DOHH2 (cell line): ENCODE data around the gene TBC1D24.
"Not testable (repeated sequence)": the region's sequence is repeated elsewhere in the genome, so short reads cannot be mapped to it uniquely, and the experiment has no call there.

Experiments used
- H3F3A ChIP-seq: fragments of 200-600 bp; sonication (generic), shearing (Covaris generic); 2 replicates; pipeline ENCODE4 v1.6.0; 2016; ENCODE audit warnings: antibody characterized with exemption, mild to moderate bottlenecking; ENCODE audit not compliant: control insufficient read depth, insufficient read depth
- H3K27ac ChIP-seq: fragments of 200-600 bp; sonication (generic); 2 replicates; pipeline ENCODE4 v1.5.1; 2014; ENCODE audit warnings: low read depth, mild to moderate bottlenecking, low read length, moderate library complexity
- H3K27me3 ChIP-seq: fragments of 200-600 bp; sonication (generic); 2 replicates; pipeline ENCODE4 v1.6.1; 2014; ENCODE audit warnings: mild to moderate bottlenecking, low read length, mixed read lengths; ENCODE audit not compliant: control insufficient read depth
- H3K36me3 ChIP-seq: fragments of 200-600 bp; sonication (generic); 2 replicates; pipeline ENCODE4 v1.6.1; 2014; ENCODE audit warnings: mild to moderate bottlenecking, low read length, moderate library complexity, mixed read lengths; ENCODE audit not compliant: control insufficient read depth
- H3K4me1 ChIP-seq: fragments of 200-600 bp; sonication (generic); 2 replicates; pipeline ENCODE4 v1.6.1; 2014; ENCODE audit warnings: mild to moderate bottlenecking, low read length, mixed read lengths; ENCODE audit not compliant: control insufficient read depth
- H3K4me2 ChIP-seq: fragments of 200-600 bp; sonication (generic); 2 replicates; pipeline ENCODE4 v1.6.0; 2014; ENCODE audit warnings: mild to moderate bottlenecking, low read length, moderate library complexity
- H3K4me3 ChIP-seq: fragments of 200-600 bp; sonication (generic); 2 replicates; pipeline ENCODE4 v1.5.1; 2014; ENCODE audit warnings: mild to moderate bottlenecking, low read length, mixed read lengths
- H3K79me2 ChIP-seq: fragments of 200-600 bp; sonication (generic); 2 replicates; pipeline ENCODE4 v1.6.1; 2014; ENCODE audit warnings: mild to moderate bottlenecking, low read length, mixed read lengths; ENCODE audit not compliant: control insufficient read depth
- H3K9me2 ChIP-seq: fragments of 200-600 bp; sonication (generic); replicated peaks from 2 replicates; pipeline ENCODE4 v1.6.1; 2014; ENCODE audit warnings: mild to moderate bottlenecking, low read length, mixed read lengths; ENCODE audit not compliant: control insufficient read depth
- H3K9me3 ChIP-seq: fragments of 200-600 bp; sonication (generic); 2 replicates; pipeline ENCODE4 v1.6.1; 2014; ENCODE audit warnings: antibody characterized with exemption, low read length, mixed read lengths; ENCODE audit not compliant: control insufficient read depth, insufficient read depth
- H4K20me1 ChIP-seq: fragments of 200-600 bp; sonication (generic); 2 replicates; pipeline ENCODE4 v1.6.0; 2014; ENCODE audit warnings: low read depth, mild to moderate bottlenecking, antibody characterized with exemption, low read length, moderate library complexity; ENCODE audit not compliant: control insufficient read depth, insufficient read depth
- TF ChIP-seq, protein P1 (sequence below): fragments of 200-600 bp; sonication (generic); IDR thresholded peaks from one replicate; pipeline ENCODE4 v1.5.1; 2014; ENCODE audit warnings: antibody characterized with exemption, mild to moderate bottlenecking, low read depth, low read length; ENCODE audit not compliant: poor library complexity, severe bottlenecking

TBC1D24 gene

DNA sequence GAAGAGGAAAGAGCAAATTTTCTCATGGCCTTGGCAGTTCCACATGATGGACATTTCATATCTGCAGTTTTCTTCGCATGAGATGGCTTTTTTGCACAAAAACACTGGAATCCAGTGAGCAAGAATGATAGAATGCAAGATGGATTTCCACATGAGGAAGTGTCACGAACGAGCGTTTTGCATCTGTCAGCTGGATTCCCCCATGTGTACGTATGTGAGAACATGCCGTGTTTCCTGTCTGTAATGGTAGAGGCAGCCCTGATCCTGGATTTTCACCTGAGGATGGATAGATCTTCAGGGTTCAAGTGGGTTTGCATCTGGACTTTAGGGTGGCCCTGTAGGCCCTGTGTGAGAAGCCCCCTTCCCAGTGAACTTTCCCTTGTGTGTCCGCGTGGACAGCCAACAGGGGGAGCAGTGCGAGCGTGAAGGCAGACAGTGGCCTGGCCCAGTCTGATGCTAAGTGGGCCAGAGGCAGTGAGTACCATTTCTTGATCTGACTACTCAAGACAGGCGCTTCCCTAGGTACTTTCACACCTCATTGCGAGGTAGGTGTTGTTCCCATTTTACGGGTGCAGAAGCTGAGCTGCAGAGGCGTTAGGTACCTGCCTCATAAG lies 65.0 kb downstream of the TBC1D24 start:
- not testable (repeated sequence) for H3F3A ChIP-seq, H3K27me3 ChIP-seq, H3K27ac ChIP-seq, H3K9me3 ChIP-seq, H4K20me1 ChIP-seq, H3K9me2 ChIP-seq
- Histone ChIP-seq H3K36me3 (peaks cover 17% of the 10 kb centered on the region), H3K4me2 (peak overlapping the region; percentile 76), H3K79me2 (peaks cover 53% of the 10 kb centered on the region), H3K4me3 (peak overlapping the region; percentile 75), H3K4me1 (peaks cover 35% of the 10 kb centered on the region)
- TF ChIP-seq, protein P1, sequence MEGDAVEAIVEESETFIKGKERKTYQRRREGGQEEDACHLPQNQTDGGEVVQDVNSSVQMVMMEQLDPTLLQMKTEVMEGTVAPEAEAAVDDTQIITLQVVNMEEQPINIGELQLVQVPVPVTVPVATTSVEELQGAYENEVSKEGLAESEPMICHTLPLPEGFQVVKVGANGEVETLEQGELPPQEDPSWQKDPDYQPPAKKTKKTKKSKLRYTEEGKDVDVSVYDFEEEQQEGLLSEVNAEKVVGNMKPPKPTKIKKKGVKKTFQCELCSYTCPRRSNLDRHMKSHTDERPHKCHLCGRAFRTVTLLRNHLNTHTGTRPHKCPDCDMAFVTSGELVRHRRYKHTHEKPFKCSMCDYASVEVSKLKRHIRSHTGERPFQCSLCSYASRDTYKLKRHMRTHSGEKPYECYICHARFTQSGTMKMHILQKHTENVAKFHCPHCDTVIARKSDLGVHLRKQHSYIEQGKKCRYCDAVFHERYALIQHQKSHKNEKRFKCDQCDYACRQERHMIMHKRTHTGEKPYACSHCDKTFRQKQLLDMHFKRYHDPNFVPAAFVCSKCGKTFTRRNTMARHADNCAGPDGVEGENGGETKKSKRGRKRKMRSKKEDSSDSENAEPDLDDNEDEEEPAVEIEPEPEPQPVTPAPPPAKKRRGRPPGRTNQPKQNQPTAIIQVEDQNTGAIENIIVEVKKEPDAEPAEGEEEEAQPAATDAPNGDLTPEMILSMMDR = peak; percentile 63

DNA sequence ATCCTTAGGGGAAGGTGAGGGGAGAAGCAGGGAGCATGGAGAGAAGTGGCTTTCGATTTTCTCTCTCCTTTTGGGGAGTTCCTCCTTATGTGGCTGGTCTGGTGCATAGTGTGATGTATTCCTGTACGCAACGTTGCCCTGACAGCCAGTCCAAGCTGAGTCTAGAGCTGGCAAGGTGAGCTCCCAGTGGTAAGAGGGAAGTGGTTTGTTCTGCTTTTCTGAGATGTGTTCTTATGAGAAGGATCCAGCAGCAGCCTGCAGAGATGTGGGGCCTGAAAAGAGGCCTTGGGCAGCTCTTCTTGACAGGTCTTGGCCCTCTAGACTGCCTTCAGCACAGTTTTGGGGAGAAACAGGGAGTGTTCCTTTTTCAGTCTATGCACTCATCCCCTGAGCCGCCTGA lies 66.0 kb downstream of the TBC1D24 start:
- H3K79me2 ChIP-seq = peaks cover 63% of the 10 kb centered on the region
- H3K4me3 ChIP-seq = peak overlapping the region; percentile 20; the same call in 1 of the 2 replicates
- H3K9me3 ChIP-seq, H3K9me2 ChIP-seq, H4K20me1 ChIP-seq, H3K27ac ChIP-seq, H3K27me3 ChIP-seq, H3F3A ChIP-seq: not testable (repeated sequence)
- peaks cover 35% of the 10 kb centered on the region for H3K4me1 ChIP-seq
- peak overlapping the region; percentile 76 for H3K4me2 ChIP-seq
- peaks cover 17% of the 10 kb centered on the region for H3K36me3 ChIP-seq

DNA sequence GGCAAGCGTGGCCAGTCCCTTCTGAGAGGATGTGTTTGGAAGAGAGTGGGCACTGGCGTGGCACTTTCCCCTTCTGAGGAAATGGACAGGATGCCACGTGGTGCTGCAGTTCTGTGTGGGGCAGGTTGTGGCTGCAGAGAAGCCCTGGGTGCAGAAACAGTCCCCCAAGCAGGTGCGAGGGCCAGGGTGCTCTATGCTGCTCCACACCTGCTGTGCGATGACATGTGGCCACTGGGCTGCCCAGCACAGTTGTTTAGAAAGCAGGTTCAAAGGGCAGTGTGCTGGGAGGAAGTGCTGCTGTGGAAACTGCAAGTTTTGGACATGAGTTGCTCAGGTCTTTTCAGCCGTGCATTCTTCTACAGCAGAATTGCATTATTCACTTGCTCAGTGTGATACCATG lies 66.5 kb downstream of the TBC1D24 start:
- H3F3A ChIP-seq, H3K27me3 ChIP-seq, H3K9me2 ChIP-seq, H4K20me1 ChIP-seq, H3K9me3 ChIP-seq, H3K27ac ChIP-seq: not testable (repeated sequence)
- Histone ChIP-seq H3K4me1 (peaks cover 33% of the 10 kb centered on the region), H3K4me3 (peak overlapping the region; percentile 20; the same call in 1 of the 2 replicates), H3K4me2 (peak overlapping the region; percentile 76), H3K36me3 (peaks cover 17% of the 10 kb centered on the region), H3K79me2 (peaks cover 67% of the 10 kb centered on the region)

DNA sequence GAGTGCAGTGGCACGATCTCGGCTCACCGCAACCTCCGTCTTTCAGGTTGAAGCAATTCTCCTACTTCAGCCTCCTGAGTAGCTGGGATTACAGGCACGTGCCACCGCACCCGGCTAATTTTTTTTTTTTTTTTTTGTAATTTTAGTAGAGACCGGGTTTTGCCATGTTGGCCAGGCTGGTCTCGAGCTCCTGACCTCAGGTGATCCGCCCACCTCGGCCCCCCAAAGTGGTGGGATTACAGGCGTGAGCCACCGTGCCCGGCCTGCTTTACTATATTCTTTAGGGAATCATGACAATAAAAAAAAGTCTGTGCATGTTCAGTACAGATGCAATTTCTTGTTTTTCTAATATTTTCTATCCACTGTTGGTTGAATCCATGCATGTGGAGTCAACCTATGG lies 68.8 kb downstream of the TBC1D24 start:
- H3K9me2 ChIP-seq, H4K20me1 ChIP-seq, H3K9me3 ChIP-seq, H3K4me2 ChIP-seq, H3K27me3 ChIP-seq, H3K27ac ChIP-seq, H3K4me3 ChIP-seq, H3F3A ChIP-seq: not testable (repeated sequence)
- peaks cover 66% of the 10 kb centered on the region for H3K79me2 ChIP-seq
- peaks cover 17% of the 10 kb centered on the region for H3K36me3 ChIP-seq
- H3K4me1 ChIP-seq = peaks cover 28% of the 10 kb centered on the region

DNA sequence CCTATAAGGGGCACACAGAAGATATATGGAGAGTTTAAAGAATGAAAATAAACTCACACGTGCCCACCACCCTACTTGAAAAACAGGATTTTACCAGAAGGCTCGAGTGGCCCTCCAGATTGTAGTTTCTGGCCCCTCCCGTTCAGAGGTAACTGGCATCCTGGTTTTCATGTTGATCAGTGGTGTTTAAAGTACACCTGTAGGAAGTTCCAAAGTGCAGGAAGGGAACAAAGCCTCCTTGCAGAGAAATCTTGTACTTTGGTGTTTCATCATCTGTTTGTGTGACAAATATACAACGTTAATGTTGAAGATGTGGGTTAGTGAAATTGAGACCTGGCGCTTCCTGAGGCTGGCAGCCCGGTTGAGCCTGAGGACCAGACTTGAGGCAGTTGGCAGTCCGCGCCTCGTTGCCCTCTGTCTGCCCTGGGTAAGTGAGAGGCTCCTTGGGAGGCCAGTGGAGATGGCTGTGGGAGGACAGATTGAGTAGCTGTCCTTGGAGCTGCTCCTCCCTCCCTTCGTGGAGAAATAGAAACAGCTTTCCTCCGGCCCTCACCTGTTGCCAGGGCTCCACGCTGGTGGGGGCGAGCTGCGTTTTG lies 75.5 kb downstream of the TBC1D24 start:
- H3K9me3 ChIP-seq, H4K20me1 ChIP-seq, H3K4me2 ChIP-seq: not testable (repeated sequence)

DNA sequence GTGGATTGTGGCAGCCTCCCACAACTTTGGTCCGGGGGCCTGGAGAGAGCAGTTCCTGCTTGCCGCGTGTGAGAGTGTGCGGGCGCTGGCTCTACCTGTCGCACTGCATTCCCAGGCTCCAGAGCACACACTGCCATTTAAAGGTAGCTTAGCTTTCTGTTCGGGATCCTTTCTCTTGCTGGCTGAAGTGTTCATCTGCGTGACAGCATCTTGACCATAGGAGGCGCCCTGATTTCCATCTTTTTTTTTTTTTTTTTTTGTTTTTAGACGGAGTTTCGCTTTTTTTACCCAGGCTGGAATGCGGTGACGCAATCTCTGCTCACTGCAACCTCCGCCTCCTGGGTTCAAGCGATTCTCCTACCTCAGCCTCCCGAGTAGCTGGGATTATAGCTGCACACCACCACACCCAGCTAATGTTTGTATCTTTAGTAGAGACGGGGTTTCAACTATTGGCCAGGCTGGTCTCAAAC lies 76.5 kb downstream of the TBC1D24 start:
- not testable (repeated sequence) for H3K79me2 ChIP-seq, H3K9me3 ChIP-seq, H3K27me3 ChIP-seq, H3K27ac ChIP-seq, H3F3A ChIP-seq, H4K20me1 ChIP-seq, H3K4me2 ChIP-seq, H3K9me2 ChIP-seq, H3K4me1 ChIP-seq, H3K36me3 ChIP-seq, H3K4me3 ChIP-seq

More for the DNA sequence above, 75.5 kb downstream of the TBC1D24 start:
- not testable (repeated sequence) for H3F3A ChIP-seq, H3K4me1 ChIP-seq, H3K27me3 ChIP-seq, H3K4me3 ChIP-seq, H3K27ac ChIP-seq, H3K9me2 ChIP-seq, H3K36me3 ChIP-seq
- peaks cover 20% of the 10 kb centered on the region for H3K79me2 ChIP-seq

DNA sequence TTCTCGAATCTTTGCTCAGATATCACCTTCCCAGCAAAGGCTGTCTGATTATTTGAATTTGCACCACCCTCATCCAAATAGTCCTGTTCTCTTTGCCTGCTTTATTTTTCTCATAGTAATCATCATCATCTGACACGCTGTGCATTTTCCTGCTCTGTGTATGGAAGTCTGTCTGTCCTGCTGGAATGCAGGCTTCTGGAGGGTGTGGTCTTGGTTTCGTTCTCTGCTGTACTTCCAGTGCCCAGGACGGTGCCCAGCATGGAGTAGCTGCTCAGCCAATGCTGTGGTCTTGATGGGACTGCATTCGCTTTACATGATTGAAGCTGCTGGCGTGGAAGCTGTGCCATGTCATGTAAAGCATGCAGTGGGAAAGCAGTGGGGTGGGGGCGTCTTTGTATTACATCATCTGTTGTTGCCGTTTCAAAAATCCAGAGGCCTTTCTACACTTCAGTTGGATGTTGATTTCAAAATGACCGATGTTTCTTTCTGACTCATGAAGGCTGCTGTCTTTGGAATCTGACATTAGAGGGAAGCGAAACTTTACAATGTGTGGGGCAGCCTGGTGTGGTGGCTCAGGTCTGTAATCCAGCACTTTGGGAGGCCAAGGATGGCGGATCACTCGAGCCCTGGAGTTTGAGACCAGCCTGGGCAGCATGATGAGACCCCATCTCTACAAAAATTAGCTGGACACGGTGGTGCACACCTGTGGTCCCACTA lies 79.9 kb downstream of the TBC1D24 start:
- not testable (repeated sequence) for H3K4me1 ChIP-seq, H3K9me3 ChIP-seq, H3K9me2 ChIP-seq, H3K4me2 ChIP-seq, H3F3A ChIP-seq, H3K4me3 ChIP-seq, H3K36me3 ChIP-seq, H3K27ac ChIP-seq, H3K79me2 ChIP-seq, H4K20me1 ChIP-seq, H3K27me3 ChIP-seq
